Coronary artery (tissue), 2 donors: Measurements from ENCODE around the gene MAGI2.

ENCODE experiments used
- DNase-seq: peaks from one replicate; pipeline ENCODE4 v3.0.0-alpha.2; 2017; ENCODE audit warnings: low spot score
- H3K27ac ChIP-seq, 2 donors: fragments of 200-600 bp; sonication (generic); one replicate each; pipeline ENCODE4 v1.5.1; 2016 to 2019
- H3K4me3 ChIP-seq: fragments of 200-600 bp; sonication (generic); 2 replicates; pipeline ENCODE4 v1.5.1; 2016; ENCODE audit warnings: mild to moderate bottlenecking, moderate library complexity
- TF ChIP-seq, protein P1 (sequence below): fragments of 200-600 bp; sonication (generic); IDR thresholded peaks from one replicate; pipeline ENCODE4 v1.5.1; 2019; ENCODE audit warnings: antibody characterized with exemption

MAGI2 gene

DNA sequence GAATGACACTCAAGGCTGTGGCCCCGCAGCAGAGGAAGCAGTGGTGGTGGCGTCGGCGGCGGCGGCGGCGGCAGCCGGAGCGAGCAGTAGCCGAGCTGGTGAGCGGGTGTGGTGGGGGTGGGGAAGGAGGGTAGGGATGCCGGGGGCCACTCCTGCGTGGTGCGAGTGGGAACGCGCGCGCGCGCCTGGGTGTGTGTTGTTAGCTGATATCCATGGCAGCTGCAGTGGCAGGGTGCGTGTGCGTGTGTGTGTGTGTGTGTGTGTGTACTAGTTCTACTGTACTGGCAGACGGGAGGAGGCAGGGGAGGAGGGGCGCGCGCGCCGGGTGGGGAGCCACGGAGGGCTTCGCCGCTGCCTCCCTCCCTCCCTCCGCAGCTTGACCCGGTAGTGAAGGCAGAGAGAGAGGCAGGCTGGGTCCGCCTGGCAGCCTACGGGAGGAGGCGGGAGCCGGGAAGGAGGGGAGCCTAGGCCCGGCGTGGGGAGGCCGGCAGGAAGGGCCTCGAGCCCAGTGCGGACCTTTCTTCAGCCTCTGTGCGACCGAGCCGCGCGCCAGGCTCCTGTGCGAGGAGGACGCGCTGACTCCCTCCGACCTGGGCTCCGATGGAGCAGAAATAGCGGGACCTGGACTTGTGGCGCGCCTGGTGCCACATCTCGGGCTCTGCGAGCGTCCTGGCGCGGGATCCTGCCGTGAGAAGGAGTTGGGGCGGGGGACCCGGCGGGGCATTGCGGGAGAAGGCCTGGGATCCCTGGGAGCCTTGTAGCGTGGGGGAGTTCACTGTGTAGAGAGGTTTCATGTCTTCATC lies at the start of gene MAGI2:
TSS of gene MAGI2 (minus strand) at position 110 of the 803 bp plus-strand sequence. CDS start 347 bp downstream, outside the sequence.
- Histone ChIP-seq H3K4me3 (peak within 1 kb of the TSS; percentile 90), H3K27ac (peak within 1 kb of the TSS; percentile 99)
- peak; percentile 93 for DNase-seq
- TF ChIP-seq, protein P1, sequence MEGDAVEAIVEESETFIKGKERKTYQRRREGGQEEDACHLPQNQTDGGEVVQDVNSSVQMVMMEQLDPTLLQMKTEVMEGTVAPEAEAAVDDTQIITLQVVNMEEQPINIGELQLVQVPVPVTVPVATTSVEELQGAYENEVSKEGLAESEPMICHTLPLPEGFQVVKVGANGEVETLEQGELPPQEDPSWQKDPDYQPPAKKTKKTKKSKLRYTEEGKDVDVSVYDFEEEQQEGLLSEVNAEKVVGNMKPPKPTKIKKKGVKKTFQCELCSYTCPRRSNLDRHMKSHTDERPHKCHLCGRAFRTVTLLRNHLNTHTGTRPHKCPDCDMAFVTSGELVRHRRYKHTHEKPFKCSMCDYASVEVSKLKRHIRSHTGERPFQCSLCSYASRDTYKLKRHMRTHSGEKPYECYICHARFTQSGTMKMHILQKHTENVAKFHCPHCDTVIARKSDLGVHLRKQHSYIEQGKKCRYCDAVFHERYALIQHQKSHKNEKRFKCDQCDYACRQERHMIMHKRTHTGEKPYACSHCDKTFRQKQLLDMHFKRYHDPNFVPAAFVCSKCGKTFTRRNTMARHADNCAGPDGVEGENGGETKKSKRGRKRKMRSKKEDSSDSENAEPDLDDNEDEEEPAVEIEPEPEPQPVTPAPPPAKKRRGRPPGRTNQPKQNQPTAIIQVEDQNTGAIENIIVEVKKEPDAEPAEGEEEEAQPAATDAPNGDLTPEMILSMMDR, result no peak

DNA sequence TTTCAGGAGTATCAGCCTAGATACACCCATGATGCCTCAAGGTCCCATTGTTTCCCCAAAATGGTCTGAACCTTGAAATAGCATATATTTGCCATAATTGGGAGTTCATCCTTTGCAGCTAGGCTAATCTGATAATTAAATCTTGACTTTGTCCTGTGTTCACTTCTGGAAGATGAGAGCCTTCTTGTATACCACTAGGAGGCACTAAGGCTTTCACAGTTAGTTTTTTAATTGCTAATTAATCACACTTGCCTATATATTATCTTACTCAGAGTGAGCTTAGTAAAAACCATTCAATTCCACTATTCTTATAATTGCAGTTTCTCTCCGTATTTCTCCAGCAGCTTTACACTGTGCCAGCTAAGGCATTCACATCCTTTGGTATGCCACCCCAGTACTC lies 48.7 kb upstream of the MAGI2 start:
- no peak for DNase-seq
- no peak overlapping the region for H3K4me3 ChIP-seq
- H3K27ac ChIP-seq, result no peak overlapping the region
- TF ChIP-seq, protein P1, result no peak

DNA sequence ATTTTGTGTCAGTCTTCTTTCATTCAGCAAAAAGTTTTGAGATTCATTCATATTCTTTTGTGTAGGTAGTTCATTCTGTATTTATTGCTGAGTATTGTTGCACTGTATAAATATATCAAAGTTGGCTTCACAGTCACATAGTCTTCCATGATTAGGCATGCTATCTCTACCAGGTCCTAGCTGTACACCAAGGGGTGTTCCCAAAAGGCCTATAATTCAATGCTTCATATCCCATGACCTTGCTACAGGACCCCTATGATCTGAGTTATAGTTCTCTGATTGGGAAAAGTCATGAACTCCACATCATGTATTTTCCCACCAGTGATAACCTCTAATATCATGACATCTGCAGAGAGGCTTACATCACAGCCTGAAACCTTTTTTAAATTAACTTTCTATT lies 47.3 kb upstream of the MAGI2 start:
- no peak overlapping the region for H3K27ac ChIP-seq
- DNase-seq, result no peak
- TF ChIP-seq, protein P1, result no peak
- no peak overlapping the region for H3K4me3 ChIP-seq

DNA sequence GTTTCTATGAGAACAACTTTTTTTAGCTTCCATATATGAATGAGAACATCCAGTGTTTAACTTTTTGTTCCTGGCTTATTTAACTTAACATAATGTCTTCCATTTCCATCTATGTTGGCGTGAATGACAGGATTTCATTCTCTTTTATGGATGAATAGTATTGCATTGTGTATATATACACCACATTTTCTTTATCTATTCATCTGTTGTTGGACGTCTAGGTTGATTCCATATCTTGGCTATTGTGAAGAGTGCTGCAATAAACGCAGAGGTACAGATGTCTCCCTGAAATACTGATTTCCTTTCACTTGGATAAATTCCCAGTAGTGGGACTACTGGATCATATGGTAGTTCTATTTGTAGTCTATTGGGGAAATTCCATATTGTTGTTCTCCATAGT lies 44.3 kb upstream of the MAGI2 start:
- Histone ChIP-seq H3K27ac (no peak overlapping the region), H3K4me3 (no peak overlapping the region)
- no peak for DNase-seq
- TF ChIP-seq, protein P1, result no peak

DNA sequence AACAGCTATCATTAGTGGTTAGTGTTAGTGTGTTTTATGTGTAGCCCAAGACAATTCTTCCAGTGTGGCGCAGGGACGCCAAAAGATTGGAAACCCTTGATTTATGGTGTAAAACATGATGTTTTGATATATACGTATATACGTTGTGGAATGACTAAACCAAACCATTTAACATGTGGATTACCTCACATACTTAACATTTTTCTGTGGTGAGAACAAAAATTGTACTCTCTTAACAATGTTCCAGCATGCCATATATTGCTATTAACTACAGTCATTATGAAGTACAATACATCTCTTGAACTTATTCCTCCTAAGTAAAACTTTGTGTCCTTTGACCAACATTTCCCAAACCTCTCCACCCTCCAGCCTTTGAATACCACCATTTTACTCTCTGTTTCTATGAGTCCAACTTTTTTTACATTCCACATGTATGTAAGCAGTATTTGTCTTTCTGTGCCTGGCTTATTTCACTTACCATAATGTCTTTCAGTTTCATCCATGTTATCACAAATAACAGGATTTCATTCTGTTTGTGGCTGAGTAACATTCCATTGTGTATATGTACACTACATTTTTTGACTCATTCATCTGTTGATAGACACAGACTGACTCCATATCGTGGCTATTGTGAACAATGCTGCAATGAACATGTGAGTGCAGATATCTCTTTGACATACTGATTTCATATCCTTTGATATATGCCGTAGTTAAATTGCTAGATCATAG lies 42.2 kb upstream of the MAGI2 start:
- Histone ChIP-seq H3K27ac (no peak overlapping the region), H3K4me3 (no peak overlapping the region)
- DNase-seq, result no peak
- TF ChIP-seq, protein P1, result no peak

DNA sequence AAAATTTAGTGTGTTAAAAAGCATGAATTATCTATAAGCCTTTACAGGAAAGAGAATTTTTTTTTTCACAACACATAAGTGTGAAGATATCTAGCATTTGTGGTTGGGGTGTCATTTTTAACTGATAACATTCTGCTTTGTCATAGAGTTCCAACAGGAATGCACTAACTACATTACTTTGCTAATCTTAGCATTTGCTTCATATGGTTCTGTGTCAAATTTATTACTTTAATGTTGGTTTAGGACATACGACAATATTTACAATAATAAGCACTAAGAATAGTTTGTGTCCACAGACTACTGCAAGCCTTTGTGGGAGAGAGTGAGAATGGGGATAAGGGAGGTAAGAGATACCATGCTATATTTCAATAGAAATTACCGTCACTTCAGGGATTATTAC lies 40.6 kb upstream of the MAGI2 start:
- H3K27ac ChIP-seq, result no peak overlapping the region
- DNase-seq, result no peak
- TF ChIP-seq, protein P1, result no peak

DNA sequence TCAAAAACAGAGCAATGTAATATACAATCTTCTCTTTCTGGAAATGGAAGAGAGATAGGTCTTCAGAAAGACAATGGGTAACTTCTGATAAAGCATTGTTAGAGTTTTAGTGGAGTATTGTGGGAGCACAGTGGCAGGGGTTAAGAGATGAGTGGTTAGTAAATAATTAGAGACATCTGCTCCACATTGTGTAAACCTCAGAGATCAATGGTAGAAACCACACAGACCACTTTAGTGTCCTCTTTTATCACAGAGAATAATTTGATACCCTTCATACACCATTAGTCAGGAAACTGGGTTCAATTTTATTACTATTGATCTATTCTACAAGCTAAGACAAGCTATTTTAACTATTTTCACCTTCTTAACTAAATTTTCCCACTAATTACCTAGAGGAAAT lies 35.9 kb upstream of the MAGI2 start:
- no peak overlapping the region for H3K27ac ChIP-seq
- TF ChIP-seq, protein P1, result no peak
- no peak for DNase-seq
- H3K4me3 ChIP-seq, result no peak overlapping the region

More for the DNA sequence above, 40.6 kb upstream of the MAGI2 start:
- no peak overlapping the region for H3K4me3 ChIP-seq
